Heart left ventricle (tissue), 16 donors: ENCODE results near the gene CGRRF1. TPM values are rescaled to one million over a fixed set of nuclear protein-coding genes. Genes with fewer than 3 reads are reported as not detected.

Experiments used
- ATAC-seq, 4 donors: fragments of 200-7000 bp; cut with Tn5 transposase; one replicate each; pipeline ENCODE4 v1.9.1; 2020 to 2022; ENCODE audit warnings: moderate library complexity in 4 of 4, mild to moderate bottlenecking in 3 of 4, moderate number of reproducible peaks in 1 of 4
- DNase-seq, 5 donors: peaks; one replicate each; pipeline ENCODE4 v3.0.0-alpha.2; 2020
- H3K27ac ChIP-seq, 12 donors: fragments of 200-600 bp; sonication (generic) in 4 of 12; one replicate each; pipeline versions ENCODE4 v1.5.0 to v1.8.0; 2016 to 2022; ENCODE audit warnings: mild to moderate bottlenecking in 2 of 12
- H3K27me3 ChIP-seq, 9 donors: fragments of 200-600 bp; sonication (generic) in 2 of 9; one replicate each; pipeline versions ENCODE4 v1.5.1 to v1.8.0; 2016 to 2022; ENCODE audit warnings: mild to moderate bottlenecking in 3 of 9
- H3K36me3 ChIP-seq, 9 donors: fragments of 200-600 bp; sonication (generic) in 2 of 9; one replicate each; pipeline versions ENCODE4 v1.5.0 to v1.8.0; 2018 to 2022; ENCODE audit warnings: mild to moderate bottlenecking in 2 of 9
- H3K4me1 ChIP-seq, 12 donors: fragments of 200-600 bp; sonication (generic) in 4 of 12; one replicate each; pipeline versions ENCODE4 v1.5.0 to v1.8.0; 2016 to 2022; ENCODE audit warnings: mild to moderate bottlenecking in 3 of 12
- H3K4me3 ChIP-seq, 12 donors: fragments of 200-600 bp; sonication (generic) in 4 of 12; one replicate each; pipeline versions ENCODE4 v1.5.0 to v1.8.0; 2017 to 2022; ENCODE audit warnings: mild to moderate bottlenecking in 9 of 12, moderate library complexity in 4 of 12
- H3K9me3 ChIP-seq, 12 donors: fragments of 200-600 bp; sonication (generic) in 4 of 12; one replicate each; pipeline versions ENCODE4 v1.5.0 to v1.8.0; 2016 to 2022; ENCODE audit warnings: mild to moderate bottlenecking in 1 of 12
- CTCF ChIP-seq, 12 donors: fragments of 200-600 bp; sonication (generic) in 4 of 12; IDR thresholded peaks; one replicate each; pipeline versions ENCODE4 v1.5.0 to v1.8.0; 2018 to 2022; ENCODE audit warnings: antibody characterized with exemption in 12 of 12, mild to moderate bottlenecking in 5 of 12
- POLR2A ChIP-seq, 2 donors: fragments of 450-650 bp; IDR thresholded peaks; one replicate each; pipeline ENCODE4 v1.6.1; 2017; ENCODE audit warnings: antibody characterized with exemption in 2 of 2, mild to moderate bottlenecking in 2 of 2, moderate library complexity in 2 of 2
- WGBS, 4 donors: extraction: QIAGEN DNeasy Blood & Tissue Kit in 2 of 4; methylation state at CpG; one replicate each; pipeline versions ENCODE4 v1.1.5 to v1.1.7; 2013 to 2018; 5-methylcytosine and 5-hydroxymethylcytosine counted together
- intact Hi-C, 10 donors: fragments of 100-400 bp; cut with DNase I; formaldehyde crosslinking; loops; one replicate each; pipeline versions ENCODE4 v1.11.1 to v1.14.2; 2022
- long read RNA-seq, 3 donors: library from polyadenylated mRNA; unstranded; transcript quantifications; one replicate each; pipeline ENCODE4 v2.0.0, GENCODE V29; 2020 to 2021
- polyA plus RNA-seq, 2 donors: library from polyadenylated mRNA; stranded (reverse); fragments of 200-250 nt; gene quantifications; one replicate each; pipeline ENCODE4 v1.2.3, GENCODE V29; 2013
- total RNA-seq, 9 donors: library from RNA; depleted of rRNA in 2 of 9; stranded (reverse); fragments of >200 nt in 2 of 9; fragmentation: NEBNext Ultra II Directional in 3 of 9; extraction: Animal tissue kit (Norgen Biotek cat#: 25700) in 3 of 9; gene quantifications; one replicate each; pipeline versions ENCODE4 v1.1.0 to v1.2.4, GENCODE V29; 2016 to 2023
- donor health status: ischemic (EF 13 %, LVEDD 7.1; RV severe dilation, severe dysfunction).
- donor health status: healthy with polysubstance abuse.
- donor health status: DM: no; HTN: yes; CAD: no.
- donor health status: DM: no; HTN: no; CAD: no.
- donor health status: ischemic (EF 25% LVEDD 6.9; RV normal size, moderate dysfunction).
- donor health status: ischemic (EF 25% LVEDD 5.7; RV mildly dilated, moderate dysfunction).
- donor health status: healthy.
- donor health status: DM: yes; HTN: yes; CAD: no.
- donor health status: ischemic (EF 35%, LVEDD 5.7; RV mildly dilated, moderate dysfunction).
- donor health status: nonischemic (EF 11% LVEDD 7.7; RV severe dilation, severe dysfunction).
- donor health status: DM: yes; HTN: yes; CAD: no.
- donor health status: PGD.
- donor health status: ischemic (EF 29% LVEDD 5.4; RV normal size, mild dysfunction).
- donor health status: nonischemic (EF 23%, LVEDD 6.1; RV moderate dilation, normal function).

CGRRF1 gene
- 10 to 100 TPM; 10.6 to 28.2 (median 16.6) TPM for total RNA-seq
- 10 to 100 TPM; 15.7 to 17.7 TPM for polyA plus RNA-seq
- long read RNA-seq, donor 1, transcript CGRRF1-209 (5 exons, 622 nt), result minor isoform, 5 of 26 reads
- long read RNA-seq, donor 1, transcript CGRRF1-201 (6 exons, 2,057 nt), result major isoform, 16 of 26 reads
- long read RNA-seq, donor 1, partial matches to known transcripts, result 1 of 26 reads
- long read RNA-seq, donor 1, other reads (novel, unspliced or antisense), result 3 of 26 reads
- long read RNA-seq, donor 2, transcript CGRRF1-201 (6 exons, 2,057 nt), result major isoform, 61 of 88 reads
- long read RNA-seq, donor 2, partial matches to known transcripts, result 1 of 88 reads
- long read RNA-seq, donor 2, other reads (novel, unspliced or antisense), result 21 of 88 reads
- long read RNA-seq, donor 3, transcript CGRRF1-201 (6 exons, 2,057 nt), result major isoform, 11 of 17 reads
- long read RNA-seq, donor 3, partial matches to known transcripts, result 0 of 17 reads
- long read RNA-seq, donor 3, other reads (novel, unspliced or antisense), result 4 of 17 reads

GRCh38 chr14:54509546-54510501 is at the start of gene CGRRF1:
Gene CGRRF1 (plus strand): TSS chr14:54509906. CDS start chr14:54509960, 54 bp downstream.
- intact Hi-C loops, result loop anchor here in 2 of 10 donors (1.0 to 2.0 kb wide), 3 partner anchors 21 to 295 kb away; partner anchors contain the start of gene GMFB (in 1 of the 2)

DNA sequence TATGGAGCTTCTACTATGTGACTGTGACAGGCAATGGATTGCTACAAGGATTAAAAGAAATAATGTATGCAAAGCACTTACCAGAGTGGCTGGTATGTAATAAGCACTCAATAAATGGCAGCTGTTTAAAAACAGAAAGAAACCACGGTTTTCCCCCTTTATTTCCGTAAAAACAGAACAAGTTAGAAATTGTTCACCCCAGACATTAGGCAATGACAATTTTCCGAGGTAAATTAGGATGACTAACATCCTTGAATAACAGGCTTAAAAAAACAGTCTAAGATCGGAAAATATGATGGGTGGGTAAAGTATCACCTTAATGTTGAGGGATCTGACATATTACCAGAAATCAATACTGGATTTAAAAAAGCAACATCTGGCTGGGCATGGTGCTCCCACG is 47.7 kb upstream of the CGRRF1 start:
- 84 to 88% (median 84%) methylated on average over 5 of the region's 5 CpGs for WGBS, 4 donors
- no peak for DNase-seq
- Histone ChIP-seq H3K4me1 (no peaks in the 10 kb centered on the region), H3K4me3 (no peak overlapping the region), H3K27ac (no peak overlapping the region), H3K9me3 (peaks cover 0 to 6% (median 0%) of the 10 kb centered on the region in 12 donors), H3K36me3 (no peaks in the 10 kb centered on the region), H3K27me3 (no peaks in the 10 kb centered on the region)
- no peak for ATAC-seq
- intact Hi-C loops, result no loop called here
- no peak for TF ChIP-seq POLR2A (IDR thresholded peaks at IDR 0.05)
- no peak for TF ChIP-seq CTCF (IDR thresholded peaks at IDR 0.05)

More at GRCh38 chr14:54509546-54510501, at the start of gene CGRRF1:
- TF ChIP-seq CTCF (IDR thresholded peaks at IDR 0.05) (peak; percentile 70 to 95 (median 82)), POLR2A (IDR thresholded peaks at IDR 0.05) (peak in 1 of 2 donors; percentile 71)
- WGBS, 4 donors, result 0 to 1% (median 0%) methylated on average over 24 to 66 of the region's 66 CpGs
- Histone ChIP-seq H3K9me3 (peaks cover 0 to 3% (median 0%) of the 10 kb centered on the region in 12 donors), H3K27ac (peak within 1 kb of the TSS; percentile 45 to 92 (median 77)), H3K4me3 (peak within 1 kb of the TSS; percentile 66 to 99 (median 78)), H3K4me1 (peaks cover 0 to 44% (median 28%) of the 10 kb centered on the region in 12 donors), H3K27me3 (no peaks in the 10 kb centered on the region), H3K36me3 (peaks cover 0 to under 1% (median 0%) of the 10 kb centered on the region in 9 donors)
- ATAC-seq (peak; percentile 99 to 100 (median 99)), DNase-seq (peak; percentile 99 to 100 (median 99))

GRCh38 chr14:54465654-54466053 is 44.1 kb upstream of the CGRRF1 start:
- 70 to 81% (median 76%) methylated on average over 4 of the region's 4 CpGs for WGBS, 4 donors
- no peak overlapping the region for H3K27ac ChIP-seq
- peaks cover 0 to 5% (median 0%) of the 10 kb centered on the region in 9 donors for H3K36me3 ChIP-seq
- no peak overlapping the region for H3K4me3 ChIP-seq
- no peak for TF ChIP-seq CTCF (IDR thresholded peaks at IDR 0.05)
- no peak for TF ChIP-seq POLR2A (IDR thresholded peaks at IDR 0.05)
- ATAC-seq (no peak), DNase-seq (no peak)
- H3K27me3 ChIP-seq, result no peaks in the 10 kb centered on the region
- intact Hi-C loops, result no loop called here
- H3K9me3 ChIP-seq, result peaks cover 0 to 15% (median 0%) of the 10 kb centered on the region in 12 donors
- no peaks in the 10 kb centered on the region for H3K4me1 ChIP-seq
